Heart left ventricle (tissue), 16 donors: ENCODE data around the gene RNGTT. TPM values are rescaled to one million over a fixed set of nuclear protein-coding genes. Genes with fewer than 3 reads are reported as not detected.

ENCODE experiments used
- ATAC-seq, 4 donors: fragments of 200-7000 bp; cut with Tn5 transposase; one replicate each; pipeline ENCODE4 v1.9.1; 2020 to 2022; ENCODE audit warnings: moderate library complexity in 4 of 4, mild to moderate bottlenecking in 3 of 4, moderate number of reproducible peaks in 1 of 4
- DNase-seq, 5 donors: peaks; one replicate each; pipeline ENCODE4 v3.0.0-alpha.2; 2020
- H3K27ac ChIP-seq, 12 donors: fragments of 200-600 bp; sonication (generic) in 4 of 12; one replicate each; pipeline versions ENCODE4 v1.5.0 to v1.8.0; 2016 to 2022; ENCODE audit warnings: mild to moderate bottlenecking in 2 of 12
- H3K27me3 ChIP-seq, 9 donors: fragments of 200-600 bp; sonication (generic) in 2 of 9; one replicate each; pipeline versions ENCODE4 v1.5.1 to v1.8.0; 2016 to 2022; ENCODE audit warnings: mild to moderate bottlenecking in 3 of 9
- H3K36me3 ChIP-seq, 9 donors: fragments of 200-600 bp; sonication (generic) in 2 of 9; one replicate each; pipeline versions ENCODE4 v1.5.0 to v1.8.0; 2018 to 2022; ENCODE audit warnings: mild to moderate bottlenecking in 2 of 9
- H3K4me1 ChIP-seq, 12 donors: fragments of 200-600 bp; sonication (generic) in 4 of 12; one replicate each; pipeline versions ENCODE4 v1.5.0 to v1.8.0; 2016 to 2022; ENCODE audit warnings: mild to moderate bottlenecking in 3 of 12
- H3K4me3 ChIP-seq, 12 donors: fragments of 200-600 bp; sonication (generic) in 4 of 12; one replicate each; pipeline versions ENCODE4 v1.5.0 to v1.8.0; 2017 to 2022; ENCODE audit warnings: mild to moderate bottlenecking in 9 of 12, moderate library complexity in 4 of 12
- H3K9me3 ChIP-seq, 12 donors: fragments of 200-600 bp; sonication (generic) in 4 of 12; one replicate each; pipeline versions ENCODE4 v1.5.0 to v1.8.0; 2016 to 2022; ENCODE audit warnings: mild to moderate bottlenecking in 1 of 12
- POLR2A ChIP-seq, 2 donors: fragments of 450-650 bp; IDR thresholded peaks; one replicate each; pipeline ENCODE4 v1.6.1; 2017; ENCODE audit warnings: antibody characterized with exemption in 2 of 2, mild to moderate bottlenecking in 2 of 2, moderate library complexity in 2 of 2
- WGBS, 4 donors: extraction: QIAGEN DNeasy Blood & Tissue Kit in 2 of 4; methylation state at CpG; one replicate each; pipeline versions ENCODE4 v1.1.5 to v1.1.7; 2013 to 2018; 5-methylcytosine and 5-hydroxymethylcytosine counted together
- intact Hi-C, 10 donors: fragments of 100-400 bp; cut with DNase I; formaldehyde crosslinking; loops; one replicate each; pipeline versions ENCODE4 v1.11.1 to v1.14.2; 2022
- long read RNA-seq, 3 donors: library from polyadenylated mRNA; unstranded; transcript quantifications; one replicate each; pipeline ENCODE4 v2.0.0, GENCODE V29; 2020 to 2021
- polyA plus RNA-seq, 2 donors: library from polyadenylated mRNA; stranded (reverse); fragments of 200-250 nt; gene quantifications; one replicate each; pipeline ENCODE4 v1.2.3, GENCODE V29; 2013
- total RNA-seq, 9 donors: library from RNA; depleted of rRNA in 2 of 9; stranded (reverse); fragments of >200 nt in 2 of 9; fragmentation: NEBNext Ultra II Directional in 3 of 9; extraction: Animal tissue kit (Norgen Biotek cat#: 25700) in 3 of 9; gene quantifications; one replicate each; pipeline versions ENCODE4 v1.1.0 to v1.2.4, GENCODE V29; 2016 to 2023
- TF ChIP-seq, protein P1 (sequence below), 12 donors: fragments of 200-600 bp; sonication (generic) in 4 of 12; IDR thresholded peaks; one replicate each; pipeline versions ENCODE4 v1.5.0 to v1.8.0; 2018 to 2022; ENCODE audit warnings: antibody characterized with exemption in 12 of 12, mild to moderate bottlenecking in 5 of 12
- donor health status: ischemic (EF 13 %, LVEDD 7.1; RV severe dilation, severe dysfunction).
- donor health status: healthy with polysubstance abuse.
- donor health status: DM: no; HTN: yes; CAD: no.
- donor health status: DM: no; HTN: no; CAD: no.
- donor health status: ischemic (EF 25% LVEDD 6.9; RV normal size, moderate dysfunction).
- donor health status: ischemic (EF 25% LVEDD 5.7; RV mildly dilated, moderate dysfunction).
- donor health status: healthy.
- donor health status: DM: yes; HTN: yes; CAD: no.
- donor health status: ischemic (EF 35%, LVEDD 5.7; RV mildly dilated, moderate dysfunction).
- donor health status: nonischemic (EF 11% LVEDD 7.7; RV severe dilation, severe dysfunction).
- donor health status: DM: yes; HTN: yes; CAD: no.
- donor health status: PGD.
- donor health status: ischemic (EF 29% LVEDD 5.4; RV normal size, mild dysfunction).
- donor health status: nonischemic (EF 23%, LVEDD 6.1; RV moderate dilation, normal function).

Gene RNGTT
- total RNA-seq = 10 to 100 TPM in 2 of 9 donors, 1 to 10 TPM in 7; 5.7 to 11.6 (median 9.1) TPM
- polyA plus RNA-seq = 1 to 10 TPM; 2.6 to 9.5 TPM
- long read RNA-seq, donor 1, full-length matches to known transcripts = 9 of 13 reads
- long read RNA-seq, donor 1, partial matches to known transcripts = 2 of 13 reads
- long read RNA-seq, donor 1, other reads (novel, unspliced or antisense) = 2 of 13 reads
- long read RNA-seq, donor 2, full-length matches to known transcripts = 12 of 23 reads
- long read RNA-seq, donor 2, partial matches to known transcripts = 8 of 23 reads
- long read RNA-seq, donor 2, other reads (novel, unspliced or antisense) = 3 of 23 reads
- long read RNA-seq, donor 3, full-length matches to known transcripts = 12 of 23 reads
- long read RNA-seq, donor 3, partial matches to known transcripts = 6 of 23 reads
- long read RNA-seq, donor 3, other reads (novel, unspliced or antisense) = 5 of 23 reads

DNA sequence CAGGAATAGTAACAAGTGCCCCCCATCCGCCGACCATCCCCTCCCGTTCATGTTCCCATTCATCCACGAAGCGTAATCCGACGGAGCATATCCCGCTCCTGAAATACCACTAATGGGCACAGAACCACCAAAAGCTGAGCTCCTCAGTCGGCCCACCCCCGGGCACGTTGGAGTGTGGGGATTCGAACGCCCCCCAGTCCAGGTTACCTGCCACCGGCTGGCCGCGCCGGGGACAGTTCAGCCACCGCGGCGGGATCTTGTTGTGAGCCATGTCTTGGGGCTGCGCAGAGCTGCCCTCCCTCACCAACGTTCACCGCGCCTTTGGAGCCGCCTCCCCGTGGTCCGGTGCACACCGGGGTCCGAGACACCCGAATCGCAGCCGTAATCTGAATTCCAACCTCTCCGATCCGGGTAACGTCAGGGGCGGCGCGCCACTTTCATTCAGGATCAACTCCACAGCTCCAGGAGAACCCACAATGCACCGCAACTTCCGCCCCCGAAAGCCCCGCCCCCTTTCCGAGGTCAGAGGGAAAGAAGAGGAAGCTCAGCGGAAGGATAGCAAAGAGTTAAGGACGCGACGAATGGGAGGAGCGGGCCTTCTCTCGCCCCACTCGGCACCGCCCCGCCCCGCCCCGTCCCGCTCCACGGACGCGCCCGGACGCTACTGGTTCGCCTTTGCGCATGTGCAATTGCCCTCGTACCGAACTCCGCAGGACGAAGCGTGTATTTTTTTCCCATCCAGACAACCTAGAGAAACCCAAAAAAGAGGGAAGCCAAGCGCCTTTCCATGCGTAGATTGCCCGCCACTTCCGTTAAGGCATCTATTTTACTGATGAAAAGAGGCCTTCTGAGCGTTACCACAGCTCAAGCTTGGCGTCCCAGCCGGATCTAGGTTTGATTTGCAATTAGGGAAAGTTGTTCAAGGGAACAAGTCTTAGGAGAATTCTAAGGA is at the start of gene RNGTT:
TSS of gene RNGTT (minus strand) at position 480 of the 952 bp plus-strand sequence. CDS start at position 271, 209 bp downstream.
- peak in 1 of 2 donors; percentile 69 for TF ChIP-seq POLR2A (IDR thresholded peaks at IDR 0.05)
- TF ChIP-seq, protein P1, sequence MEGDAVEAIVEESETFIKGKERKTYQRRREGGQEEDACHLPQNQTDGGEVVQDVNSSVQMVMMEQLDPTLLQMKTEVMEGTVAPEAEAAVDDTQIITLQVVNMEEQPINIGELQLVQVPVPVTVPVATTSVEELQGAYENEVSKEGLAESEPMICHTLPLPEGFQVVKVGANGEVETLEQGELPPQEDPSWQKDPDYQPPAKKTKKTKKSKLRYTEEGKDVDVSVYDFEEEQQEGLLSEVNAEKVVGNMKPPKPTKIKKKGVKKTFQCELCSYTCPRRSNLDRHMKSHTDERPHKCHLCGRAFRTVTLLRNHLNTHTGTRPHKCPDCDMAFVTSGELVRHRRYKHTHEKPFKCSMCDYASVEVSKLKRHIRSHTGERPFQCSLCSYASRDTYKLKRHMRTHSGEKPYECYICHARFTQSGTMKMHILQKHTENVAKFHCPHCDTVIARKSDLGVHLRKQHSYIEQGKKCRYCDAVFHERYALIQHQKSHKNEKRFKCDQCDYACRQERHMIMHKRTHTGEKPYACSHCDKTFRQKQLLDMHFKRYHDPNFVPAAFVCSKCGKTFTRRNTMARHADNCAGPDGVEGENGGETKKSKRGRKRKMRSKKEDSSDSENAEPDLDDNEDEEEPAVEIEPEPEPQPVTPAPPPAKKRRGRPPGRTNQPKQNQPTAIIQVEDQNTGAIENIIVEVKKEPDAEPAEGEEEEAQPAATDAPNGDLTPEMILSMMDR (IDR thresholded peaks at IDR 0.05) = peak in 2 of 12 donors; percentile 9 to 16
- Histone ChIP-seq H3K36me3 (no peaks in the 10 kb centered on the region), H3K4me3 (peak within 1 kb of the TSS; percentile 67 to 99 (median 96)), H3K27me3 (no peaks in the 10 kb centered on the region), H3K4me1 (peaks cover 0 to 23% (median 16%) of the 10 kb centered on the region in 12 donors), H3K27ac (peak within 1 kb of the TSS in 11 of 12 donors; percentile 67 to 92 (median 87)), H3K9me3 (peaks cover 0 to 19% (median 8%) of the 10 kb centered on the region in 12 donors)
- ATAC-seq = peak; percentile 100
- peak; percentile 99 for DNase-seq
- 0 to 1% (median 1%) methylated on average over 64 to 74 of the region's 74 CpGs for WGBS, 4 donors
- intact Hi-C loops = loop anchor here in 1 of 10 donors (1.0 kb wide), 1 partner anchor 117 kb away; the partner anchor contains the start of gene PNRC1

DNA sequence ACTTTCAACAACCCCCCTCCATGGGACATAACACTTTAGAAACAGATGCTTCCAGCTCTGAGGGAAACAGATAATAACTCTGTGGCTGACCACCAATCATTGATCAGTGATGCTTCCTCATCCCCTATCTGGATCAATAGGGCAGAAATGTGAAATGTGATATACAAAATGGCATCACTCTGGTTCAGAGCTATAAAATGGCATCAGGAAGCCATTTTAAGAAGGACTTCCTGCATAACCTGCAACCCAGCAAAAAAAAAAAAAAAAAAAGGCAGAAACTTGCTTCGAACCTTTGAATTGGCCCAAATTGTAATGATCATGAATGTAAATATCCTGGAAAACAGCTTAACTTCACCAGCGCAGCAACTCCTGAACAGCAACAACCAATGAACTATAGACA is 48.0 kb upstream of the RNGTT start:
- DNase-seq (no peak), ATAC-seq (no peak)
- Histone ChIP-seq H3K27me3 (no peaks in the 10 kb centered on the region), H3K4me1 (peaks cover 0 to 7% (median 1%) of the 10 kb centered on the region in 12 donors), H3K36me3 (no peaks in the 10 kb centered on the region), H3K4me3 (no peak overlapping the region), H3K27ac (no peak overlapping the region), H3K9me3 (no peaks in the 10 kb centered on the region)
- WGBS, 4 donors = 88 to 95% (median 94%) methylated on average over 2 of the region's 2 CpGs
- TF ChIP-seq, protein P1 (IDR thresholded peaks at IDR 0.05) = no peak
- intact Hi-C loops = no loop called here

DNA sequence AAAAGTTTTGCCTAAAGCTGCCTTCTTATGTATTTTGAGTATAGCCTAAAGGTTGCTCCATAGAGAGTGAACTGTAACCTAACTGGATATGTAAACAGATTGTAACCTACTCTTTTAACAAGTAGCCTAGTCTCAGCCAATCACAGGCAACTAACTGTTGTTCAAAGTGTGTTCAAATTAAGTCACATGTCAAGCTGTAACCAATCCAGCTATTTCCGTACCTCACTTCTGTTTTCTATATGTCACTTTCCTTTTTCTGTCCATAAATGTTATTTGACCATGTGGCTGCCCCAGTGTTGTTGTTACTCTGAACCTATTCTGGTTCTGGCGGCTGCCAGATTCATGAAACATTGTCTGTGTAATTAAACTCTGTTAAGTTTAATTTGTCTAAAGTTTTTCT is 47.4 kb upstream of the RNGTT start:
- 70 to 95% (median 73%) methylated on average over 2 of the region's 2 CpGs for WGBS, 4 donors
- Histone ChIP-seq H3K4me3 (no peak overlapping the region), H3K4me1 (peaks cover 0 to 7% (median 1%) of the 10 kb centered on the region in 12 donors), H3K27ac (no peak overlapping the region), H3K36me3 (no peaks in the 10 kb centered on the region), H3K9me3 (no peaks in the 10 kb centered on the region), H3K27me3 (no peaks in the 10 kb centered on the region)
- intact Hi-C loops = no loop called here
- DNase-seq (no peak), ATAC-seq (no peak)
- TF ChIP-seq POLR2A (IDR thresholded peaks at IDR 0.05) = no peak
- TF ChIP-seq, protein P1 (IDR thresholded peaks at IDR 0.05) = no peak
